ENCODE data around the gene SLCO3A1. TPM values are rescaled to one million over a fixed set of nuclear protein-coding genes. Genes with fewer than 3 reads are reported as not detected.

The SLCO3A1 gene
- total RNA-seq, 1 donor, result 8.6 TPM

- no peak for DNase-seq (ENCODE audit: low read depth)
- no peak for TF ChIP-seq CTCF (IDR thresholded peaks at IDR 0.05; ENCODE audit: insufficient read depth, low read depth, low read length)
- H3K4me3 ChIP-seq (ENCODE audit: low read depth, low read length), result no peak overlapping the region
Observed at GRCh38 chr15:92104072-92104471, 250.6 kb downstream of the SLCO3A1 start.

DNA sequence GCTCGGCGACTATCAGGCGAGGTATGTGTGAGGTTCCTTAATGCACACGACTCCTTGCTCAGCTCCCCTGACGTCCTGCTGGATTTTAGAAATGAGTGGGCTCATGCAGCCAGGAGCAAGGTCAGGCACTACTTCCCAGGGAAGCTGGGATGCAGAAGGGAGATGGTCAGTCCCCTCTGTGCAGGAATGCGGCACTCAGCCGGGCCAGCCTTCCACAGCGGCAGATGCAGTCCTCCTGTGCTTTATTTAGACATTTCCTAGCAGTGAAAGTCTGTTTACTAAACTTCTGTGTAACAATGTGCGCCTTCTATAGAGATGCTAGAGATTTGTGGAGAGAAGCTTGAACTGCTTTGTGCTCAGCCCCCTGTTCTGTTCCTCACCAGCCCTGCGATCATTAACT lies 252.1 kb downstream of the SLCO3A1 start:
- no peak for DNase-seq (ENCODE audit: low read depth)
- TF ChIP-seq CTCF (IDR thresholded peaks at IDR 0.05; ENCODE audit: insufficient read depth, low read depth, low read length), result no peak
- H3K4me3 ChIP-seq (ENCODE audit: low read depth, low read length), result no peak overlapping the region

- H3K4me3 ChIP-seq (ENCODE audit: low read depth, low read length), result no peak overlapping the region
- TF ChIP-seq CTCF (IDR thresholded peaks at IDR 0.05; ENCODE audit: insufficient read depth, low read depth, low read length), result no peak
- DNase-seq (ENCODE audit: low read depth), result no peak
Observed at GRCh38 chr15:92107510-92107909, 254.0 kb downstream of the SLCO3A1 start.

GRCh38 chr15:92109191-92109873 lies 255.8 kb downstream of the SLCO3A1 start:
- no peak for DNase-seq (ENCODE audit: low read depth)
- no peak for TF ChIP-seq CTCF (IDR thresholded peaks at IDR 0.05; ENCODE audit: insufficient read depth, low read depth, low read length)
- no peak overlapping the region for H3K4me3 ChIP-seq (ENCODE audit: low read depth, low read length)

- H3K4me3 ChIP-seq (ENCODE audit: low read depth, low read length), result no peak overlapping the region
- TF ChIP-seq CTCF (IDR thresholded peaks at IDR 0.05; ENCODE audit: insufficient read depth, low read depth, low read length), result no peak
- DNase-seq (ENCODE audit: low read depth), result no peak
Observed at GRCh38 chr15:92111291-92111690, 257.8 kb downstream of the SLCO3A1 start.

DNA sequence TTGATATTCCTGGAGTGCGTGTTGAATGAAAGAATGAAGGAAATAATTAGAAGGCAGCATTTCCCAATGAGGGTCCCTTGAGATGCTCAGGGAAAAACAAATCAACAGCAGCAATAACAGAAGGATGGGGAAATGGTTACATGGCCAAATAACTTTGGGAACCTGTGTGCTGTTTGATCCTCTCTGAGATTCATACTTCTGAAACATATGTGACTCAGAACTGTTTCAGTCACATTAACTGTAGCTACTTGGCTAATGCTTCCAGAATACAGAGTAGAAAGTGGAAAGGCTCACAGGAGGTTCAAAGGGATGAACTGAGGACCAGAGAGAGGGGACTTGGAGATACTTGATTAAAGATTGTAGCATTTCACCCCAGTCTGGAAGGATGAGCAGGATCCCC lies 258.2 kb downstream of the SLCO3A1 start:
- no peak for DNase-seq (ENCODE audit: low read depth)
- TF ChIP-seq CTCF (IDR thresholded peaks at IDR 0.05; ENCODE audit: insufficient read depth, low read depth, low read length), result no peak
- H3K4me3 ChIP-seq (ENCODE audit: low read depth, low read length), result no peak overlapping the region

- TF ChIP-seq CTCF (IDR thresholded peaks at IDR 0.05; ENCODE audit: insufficient read depth, low read depth, low read length), result no peak
- DNase-seq (ENCODE audit: low read depth), result no peak
- H3K4me3 ChIP-seq (ENCODE audit: low read depth, low read length), result no peak overlapping the region
Observed at GRCh38 chr15:92112180-92112579, 258.7 kb downstream of the SLCO3A1 start.

Data from fibroblast of villous mesenchyme (primary cell).